NOMO-1 treated with dmso at 0.1 percent for 144 hours (cell line): Measurements from ENCODE around the gene ZSWIM8.
"Not testable (repeated sequence)": the region's sequence is repeated elsewhere in the genome, so short reads cannot be mapped to it uniquely, and the experiment has no call there.

Source experiments
- DNase-seq: peaks from one replicate; lab custom pipeline; 2025; ENCODE audit not compliant: unreplicated experiment; lab: John Stamatoyannopoulos, UW

Gene ZSWIM8, protein sequence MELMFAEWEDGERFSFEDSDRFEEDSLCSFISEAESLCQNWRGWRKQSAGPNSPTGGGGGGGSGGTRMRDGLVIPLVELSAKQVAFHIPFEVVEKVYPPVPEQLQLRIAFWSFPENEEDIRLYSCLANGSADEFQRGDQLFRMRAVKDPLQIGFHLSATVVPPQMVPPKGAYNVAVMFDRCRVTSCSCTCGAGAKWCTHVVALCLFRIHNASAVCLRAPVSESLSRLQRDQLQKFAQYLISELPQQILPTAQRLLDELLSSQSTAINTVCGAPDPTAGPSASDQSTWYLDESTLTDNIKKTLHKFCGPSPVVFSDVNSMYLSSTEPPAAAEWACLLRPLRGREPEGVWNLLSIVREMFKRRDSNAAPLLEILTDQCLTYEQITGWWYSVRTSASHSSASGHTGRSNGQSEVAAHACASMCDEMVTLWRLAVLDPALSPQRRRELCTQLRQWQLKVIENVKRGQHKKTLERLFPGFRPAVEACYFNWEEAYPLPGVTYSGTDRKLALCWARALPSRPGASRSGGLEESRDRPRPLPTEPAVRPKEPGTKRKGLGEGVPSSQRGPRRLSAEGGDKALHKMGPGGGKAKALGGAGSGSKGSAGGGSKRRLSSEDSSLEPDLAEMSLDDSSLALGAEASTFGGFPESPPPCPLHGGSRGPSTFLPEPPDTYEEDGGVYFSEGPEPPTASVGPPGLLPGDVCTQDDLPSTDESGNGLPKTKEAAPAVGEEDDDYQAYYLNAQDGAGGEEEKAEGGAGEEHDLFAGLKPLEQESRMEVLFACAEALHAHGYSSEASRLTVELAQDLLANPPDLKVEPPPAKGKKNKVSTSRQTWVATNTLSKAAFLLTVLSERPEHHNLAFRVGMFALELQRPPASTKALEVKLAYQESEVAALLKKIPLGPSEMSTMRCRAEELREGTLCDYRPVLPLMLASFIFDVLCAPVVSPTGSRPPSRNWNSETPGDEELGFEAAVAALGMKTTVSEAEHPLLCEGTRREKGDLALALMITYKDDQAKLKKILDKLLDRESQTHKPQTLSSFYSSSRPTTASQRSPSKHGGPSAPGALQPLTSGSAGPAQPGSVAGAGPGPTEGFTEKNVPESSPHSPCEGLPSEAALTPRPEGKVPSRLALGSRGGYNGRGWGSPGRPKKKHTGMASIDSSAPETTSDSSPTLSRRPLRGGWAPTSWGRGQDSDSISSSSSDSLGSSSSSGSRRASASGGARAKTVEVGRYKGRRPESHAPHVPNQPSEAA (N-terminal part only)

DNA sequence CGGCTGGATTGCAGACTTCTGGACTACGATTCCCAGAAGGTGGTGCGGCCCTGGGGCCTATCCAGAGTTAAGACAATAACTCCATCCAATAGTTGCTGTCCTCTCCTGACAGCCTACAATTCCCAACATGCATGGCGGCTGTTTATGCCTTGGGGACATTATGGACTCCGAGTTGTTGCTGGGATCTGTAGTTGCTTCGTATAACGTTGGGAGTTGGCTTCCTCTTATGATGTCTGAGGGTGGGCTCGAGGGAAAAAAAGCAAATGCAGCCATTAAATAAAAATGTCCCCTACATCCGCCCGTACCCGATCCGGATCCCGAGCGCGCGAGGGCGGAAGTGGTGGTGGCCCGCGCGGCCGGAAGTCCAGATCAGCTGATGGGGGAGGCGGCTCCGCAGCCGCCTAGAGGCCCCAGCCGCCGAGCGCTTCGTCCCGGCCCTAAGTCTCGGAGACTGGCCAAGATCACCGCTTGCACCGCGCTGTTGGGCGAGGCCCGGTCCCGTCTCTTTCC is at the start of gene ZSWIM8:
Gene ZSWIM8, plus strand, starts transcription at position 396 of the 510 bp plus-strand sequence. CDS start 273 bp downstream, outside the sequence.
- DNase-seq: peak; percentile 96

DNA sequence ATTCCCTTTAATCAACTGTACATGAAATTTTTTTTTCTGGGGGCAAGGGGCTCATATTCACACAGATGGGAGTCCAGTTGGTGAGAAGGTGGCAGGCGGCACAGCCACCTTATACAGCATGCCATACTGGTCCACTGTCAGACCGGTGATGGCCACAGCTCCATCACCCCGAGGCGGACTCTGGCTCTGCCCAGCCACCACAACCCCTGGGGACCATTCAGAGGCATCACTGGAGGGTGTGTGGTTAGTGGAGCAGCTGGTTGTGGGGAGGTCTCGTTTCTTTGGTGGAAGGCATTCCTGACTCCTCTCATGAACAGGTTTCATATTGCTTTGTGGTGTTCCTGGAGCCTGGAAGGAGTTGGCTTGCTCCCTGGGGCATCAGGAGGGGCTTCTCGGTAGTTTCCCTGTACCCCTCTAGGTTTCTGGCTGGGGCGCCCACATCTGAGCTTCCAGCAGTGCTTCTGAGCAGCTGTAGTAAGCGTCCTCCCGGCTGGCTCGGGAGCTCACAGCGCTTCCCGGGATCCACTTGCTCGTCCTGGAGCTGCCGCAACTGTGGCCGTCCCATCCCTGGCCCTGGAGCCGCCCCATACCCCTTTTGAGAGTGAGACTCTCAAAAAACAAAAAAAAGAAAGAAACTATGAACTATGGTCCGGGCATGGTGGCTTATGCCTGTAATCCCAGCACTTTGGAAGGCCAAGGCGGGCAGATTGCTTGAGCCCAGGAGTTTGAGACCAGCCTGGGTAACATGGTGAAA is 44.7 kb upstream of the ZSWIM8 start:
- not testable (repeated sequence) for DNase-seq

DNA sequence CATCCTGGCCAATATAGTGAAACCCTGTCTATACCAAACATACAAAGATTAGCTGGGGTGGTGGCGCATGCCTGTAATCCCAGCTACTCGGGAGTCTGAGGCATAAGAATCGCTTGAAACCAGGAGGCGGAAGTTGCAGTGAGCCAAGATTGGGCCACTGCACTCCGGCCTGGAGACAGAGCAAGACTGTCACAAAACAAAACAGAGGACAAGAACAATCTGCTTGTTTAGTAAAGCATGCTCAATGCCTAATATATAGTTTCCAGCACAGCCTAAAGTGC is 43.0 kb upstream of the ZSWIM8 start:
- no peak for DNase-seq

DNA sequence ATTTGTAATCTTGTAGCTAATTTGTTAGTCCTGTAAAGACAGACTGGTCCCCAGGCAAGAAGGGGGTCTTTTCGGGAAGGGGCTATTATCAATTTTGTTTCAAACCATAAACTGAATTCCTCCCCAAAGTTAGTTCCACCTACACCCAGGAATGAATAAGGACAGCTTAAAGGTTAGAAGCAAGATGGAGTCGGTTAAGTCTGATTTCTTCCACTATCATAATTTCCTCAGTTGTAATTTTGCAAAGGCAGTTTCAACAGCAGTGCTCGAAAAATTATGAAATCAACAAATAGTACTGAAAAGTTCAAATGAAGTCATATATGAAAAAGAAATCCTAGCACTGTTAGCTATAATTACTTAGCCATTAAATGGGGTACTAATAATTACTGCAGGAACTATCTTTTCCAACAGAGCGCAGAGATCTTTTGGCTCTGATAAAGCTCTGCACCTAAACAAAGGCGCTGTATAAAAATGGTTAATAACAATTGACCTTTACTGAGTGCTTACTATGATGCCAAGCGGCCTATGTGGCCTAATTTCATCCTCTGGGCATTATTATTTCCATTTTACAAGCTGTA is 42.0 kb upstream of the ZSWIM8 start:
- no peak for DNase-seq

DNA sequence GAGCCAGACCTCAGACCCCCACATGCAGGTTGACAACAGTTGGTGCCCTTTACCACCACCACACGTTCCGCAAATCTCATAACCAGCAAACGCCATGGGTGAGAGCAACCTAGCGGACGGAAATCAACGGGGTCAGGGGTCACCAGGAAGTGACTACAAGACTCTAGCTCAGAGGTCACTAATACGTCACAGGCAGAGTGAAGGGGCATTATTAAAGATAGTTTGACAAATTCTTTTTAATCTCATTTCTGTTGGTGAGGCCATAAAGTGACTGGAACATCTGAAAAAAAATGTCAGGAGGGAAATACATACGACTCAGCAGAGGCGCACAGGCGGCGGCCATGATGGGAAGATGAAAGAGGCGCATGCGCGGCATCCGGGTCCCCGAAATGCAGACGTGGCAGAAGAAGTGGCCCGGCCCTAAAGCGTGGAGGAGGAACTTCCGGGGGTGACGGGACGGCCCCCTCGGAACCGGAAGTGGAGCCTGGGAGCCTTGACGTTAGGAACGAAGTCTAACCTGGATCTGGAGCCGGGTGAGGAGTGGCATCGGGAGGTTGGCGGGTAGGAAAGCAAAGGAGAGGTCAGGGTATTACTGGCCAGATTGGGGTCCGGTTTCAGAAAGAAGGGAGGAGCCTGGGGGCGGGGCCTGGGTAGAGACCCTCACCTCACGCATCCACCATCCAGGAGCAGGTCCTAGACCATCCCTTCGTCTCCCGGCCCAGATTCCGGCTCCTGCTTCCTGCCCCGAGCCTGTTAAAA is 41.3 kb upstream of the ZSWIM8 start, which contains the start of gene SEC24C:
Gene SEC24C, plus strand, starts transcription at position 468 of the 759 bp plus-strand sequence. CDS start 2,461 bp downstream, outside the sequence.
- DNase-seq: peak; percentile 95

DNA sequence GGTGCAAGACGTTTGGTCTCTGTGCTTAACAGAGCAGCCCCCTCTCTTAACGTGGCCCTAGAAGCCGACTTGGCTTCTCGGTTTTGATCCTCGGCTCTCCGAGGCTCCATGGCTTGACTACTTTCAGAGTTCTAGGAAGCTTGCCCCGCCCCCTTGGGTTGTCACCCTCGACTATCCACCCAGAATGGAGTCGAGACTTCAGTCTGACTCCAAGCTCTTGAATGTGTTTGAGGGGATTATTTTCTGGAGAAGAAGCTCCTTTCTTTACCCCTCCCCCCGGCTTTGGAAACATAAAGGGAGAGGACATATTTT is 40.8 kb upstream of the ZSWIM8 start:
- peak; percentile 22 for DNase-seq

DNA sequence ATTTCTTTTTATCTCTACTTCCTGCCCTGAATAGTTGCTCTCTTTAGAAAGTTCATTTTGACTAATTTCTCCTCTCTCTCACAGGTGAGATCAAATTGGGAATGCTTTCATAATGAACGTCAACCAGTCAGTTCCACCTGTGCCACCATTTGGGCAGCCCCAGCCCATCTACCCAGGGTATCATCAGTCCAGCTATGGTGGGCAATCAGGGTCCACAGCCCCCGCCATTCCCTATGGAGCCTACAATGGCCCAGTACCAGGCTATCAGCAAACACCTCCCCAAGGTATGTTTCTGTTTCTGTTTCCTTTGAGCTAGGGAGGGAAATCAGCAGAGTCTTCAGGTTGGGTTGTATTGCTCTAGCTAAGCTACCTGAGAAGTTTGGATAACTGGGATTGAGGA is 38.7 kb upstream of the ZSWIM8 start:
- DNase-seq: no peak

DNA sequence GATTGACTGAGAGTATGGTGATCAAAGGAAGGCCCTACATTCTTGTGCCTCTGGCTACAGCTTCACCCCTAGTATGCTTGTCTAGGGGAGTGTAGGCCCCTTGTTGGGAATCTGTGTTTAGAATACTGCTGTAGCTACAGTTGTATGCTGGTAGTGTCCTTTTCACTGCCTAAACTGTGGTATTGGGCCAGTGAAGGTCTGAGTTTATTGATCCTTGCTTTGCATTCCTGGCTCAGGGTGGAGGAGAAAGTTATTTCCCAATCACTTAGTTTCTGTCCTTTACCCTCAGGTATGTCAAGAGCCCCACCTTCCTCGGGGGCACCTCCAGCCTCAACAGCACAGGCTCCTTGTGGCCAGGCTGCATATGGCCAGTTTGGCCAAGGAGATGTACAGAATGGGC is 34.6 kb upstream of the ZSWIM8 start:
- no peak for DNase-seq

DNA sequence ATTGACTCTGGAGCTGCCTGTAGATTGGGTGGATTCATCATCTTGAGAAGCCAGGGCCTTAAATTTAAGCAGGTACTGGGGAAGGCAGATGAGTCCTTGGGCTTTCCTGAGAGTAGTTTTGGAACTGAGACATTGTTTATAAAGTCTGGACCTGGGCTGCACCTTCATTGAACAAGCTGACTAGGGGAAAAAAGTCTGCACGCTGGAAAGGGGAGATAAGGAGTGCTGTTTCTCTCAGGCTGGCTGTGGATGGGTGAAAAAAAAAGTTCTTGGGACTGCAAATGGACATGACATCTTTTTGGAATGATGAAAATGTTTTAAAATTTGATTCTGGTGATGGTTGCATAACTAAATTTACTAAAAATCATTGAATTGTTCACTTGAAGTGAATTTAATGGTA is 29.2 kb upstream of the ZSWIM8 start:
- no peak for DNase-seq

DNA sequence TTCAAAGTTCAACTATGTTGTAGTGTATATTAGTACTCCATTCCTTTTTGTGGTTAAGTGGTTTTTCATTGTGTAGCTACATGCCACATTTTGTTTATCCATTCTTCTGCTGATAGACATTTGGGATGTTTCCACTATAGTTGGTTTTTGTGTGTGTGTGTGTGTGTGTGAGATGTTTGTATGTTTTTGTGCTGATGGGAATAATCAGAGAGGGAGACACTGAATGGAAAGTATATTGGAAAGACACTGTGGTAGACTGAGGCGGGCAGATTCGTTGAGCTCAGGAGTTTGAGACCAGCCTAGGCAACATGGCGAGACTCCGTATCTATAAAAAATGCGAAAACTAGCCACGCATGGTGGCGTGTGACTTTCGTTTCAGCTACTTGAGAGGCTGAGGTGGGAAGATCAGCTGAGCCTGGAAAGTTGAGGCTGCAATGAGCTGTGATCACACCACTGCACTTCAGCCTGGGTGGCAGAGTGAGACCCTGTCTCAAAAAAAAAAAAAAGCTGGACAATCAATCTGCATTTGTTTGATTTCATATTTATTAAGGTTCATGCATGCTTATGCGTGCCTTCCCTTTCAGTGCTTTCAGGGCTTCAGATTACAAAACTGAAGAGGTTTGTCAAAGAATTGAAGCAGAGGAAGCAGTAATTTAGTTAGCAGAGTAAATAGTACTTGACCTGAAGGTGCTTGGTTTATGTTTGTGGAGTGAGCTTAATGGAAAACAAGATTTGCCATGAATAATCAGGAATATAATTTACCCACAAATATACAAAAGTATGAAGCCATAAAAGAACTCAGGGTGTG is 26.5 kb upstream of the ZSWIM8 start:
- no peak for DNase-seq

DNA sequence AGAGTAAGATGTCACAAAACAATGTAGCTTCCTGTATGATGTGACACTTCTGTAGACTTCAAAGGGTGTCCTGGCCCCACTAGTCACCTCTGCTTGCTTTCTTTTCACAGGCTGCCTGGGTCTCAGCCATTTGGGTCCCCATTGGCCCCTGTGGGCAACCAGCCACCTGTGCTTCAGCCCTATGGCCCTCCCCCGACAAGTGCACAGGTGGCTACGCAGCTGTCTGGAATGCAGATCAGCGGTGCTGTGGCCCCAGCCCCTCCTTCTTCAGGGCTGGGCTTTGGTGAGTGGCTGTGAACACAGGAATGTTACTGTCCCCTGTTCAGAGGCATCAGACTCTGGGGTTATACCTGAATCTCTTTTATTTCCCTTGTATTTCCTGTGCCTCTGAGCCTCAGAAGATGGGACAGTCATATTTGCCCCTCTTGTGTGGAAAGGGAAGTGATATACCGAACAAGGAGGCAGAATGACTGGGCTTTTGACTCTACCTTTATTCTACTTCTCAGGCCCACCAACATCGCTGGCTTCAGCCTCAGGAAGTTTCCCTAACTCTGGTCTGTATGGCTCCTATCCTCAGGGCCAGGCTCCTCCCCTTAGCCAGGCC is 25.8 kb upstream of the ZSWIM8 start:
- no peak for DNase-seq

DNA sequence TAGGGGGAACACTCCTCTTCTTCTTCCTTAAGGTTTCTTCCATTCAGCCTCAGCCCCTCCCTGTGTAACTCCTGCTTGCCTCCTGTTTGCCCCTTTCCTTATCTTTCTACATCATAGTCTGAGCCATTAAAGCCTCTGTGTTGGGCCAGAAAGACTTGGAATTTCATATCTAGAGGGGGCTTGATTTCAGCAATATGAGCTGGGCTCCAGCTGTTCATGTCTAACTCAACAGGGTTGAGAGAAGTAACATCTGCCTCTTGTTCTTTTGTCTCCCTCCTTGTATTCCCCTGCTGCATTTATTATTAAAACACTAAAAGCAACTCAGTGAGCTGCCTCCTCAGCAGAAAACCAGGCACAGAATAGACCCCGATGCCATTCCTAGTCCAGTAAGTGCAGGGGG is 23.6 kb upstream of the ZSWIM8 start:
- no peak for DNase-seq

DNA sequence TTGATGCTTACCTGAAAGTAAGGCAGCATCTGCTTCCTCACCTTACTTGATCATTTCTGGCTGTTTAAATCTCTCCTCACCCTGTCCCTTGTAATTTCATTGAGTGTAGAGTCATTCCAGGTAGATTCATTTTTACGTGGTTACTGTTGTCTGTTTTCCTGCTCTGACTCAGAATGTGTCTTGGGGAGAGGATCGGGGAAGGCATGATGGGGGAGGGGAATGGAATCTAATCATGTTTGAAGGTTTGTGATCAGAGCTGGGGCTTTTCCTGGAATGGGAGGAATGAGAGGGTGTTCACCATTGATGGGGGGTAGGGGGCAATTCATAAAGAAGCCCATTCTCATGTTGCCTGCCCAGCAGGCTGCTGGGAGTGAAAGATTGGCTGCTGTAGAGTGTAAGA is 22.5 kb upstream of the ZSWIM8 start:
- no peak for DNase-seq

DNA sequence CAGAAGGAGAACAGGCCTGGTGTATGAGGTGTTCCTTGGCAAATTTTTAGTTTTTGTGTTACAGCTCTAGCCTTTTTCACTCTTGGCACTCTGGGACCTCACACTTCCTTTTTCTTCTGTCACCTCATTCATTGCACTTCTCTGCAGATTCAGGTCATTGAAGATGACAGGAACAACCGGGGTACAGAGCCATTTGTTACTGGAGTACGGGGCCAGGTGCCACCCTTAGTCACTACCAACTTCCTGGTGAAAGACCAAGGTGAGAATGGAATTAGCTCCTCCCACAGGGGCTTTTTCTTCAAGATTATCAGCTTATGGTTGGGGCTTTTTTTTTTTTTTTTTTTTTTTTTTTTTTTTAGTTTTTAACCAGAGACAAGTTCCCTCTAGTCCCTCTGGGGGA is 22.1 kb upstream of the ZSWIM8 start:
- no peak for DNase-seq

DNA sequence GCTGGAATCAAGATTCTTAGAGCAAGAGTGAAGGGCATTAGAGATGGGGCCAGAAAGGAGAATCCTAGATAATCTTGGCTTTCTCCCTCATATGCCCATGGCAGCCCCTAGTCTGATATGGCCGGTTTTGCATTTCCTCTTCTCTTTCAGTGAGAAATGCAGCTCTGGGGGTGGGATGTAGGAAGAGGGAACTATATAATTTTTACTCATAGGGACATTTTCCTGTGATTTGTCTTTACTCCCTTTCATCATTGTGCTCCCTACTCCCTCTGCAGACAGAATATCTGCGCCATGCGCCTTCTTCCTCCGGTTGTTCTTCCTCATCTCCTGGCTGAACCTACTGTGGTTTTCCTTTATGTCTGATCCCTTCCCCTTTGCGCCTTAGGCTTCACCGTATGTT is 20.3 kb upstream of the ZSWIM8 start:
- no peak for DNase-seq

DNA sequence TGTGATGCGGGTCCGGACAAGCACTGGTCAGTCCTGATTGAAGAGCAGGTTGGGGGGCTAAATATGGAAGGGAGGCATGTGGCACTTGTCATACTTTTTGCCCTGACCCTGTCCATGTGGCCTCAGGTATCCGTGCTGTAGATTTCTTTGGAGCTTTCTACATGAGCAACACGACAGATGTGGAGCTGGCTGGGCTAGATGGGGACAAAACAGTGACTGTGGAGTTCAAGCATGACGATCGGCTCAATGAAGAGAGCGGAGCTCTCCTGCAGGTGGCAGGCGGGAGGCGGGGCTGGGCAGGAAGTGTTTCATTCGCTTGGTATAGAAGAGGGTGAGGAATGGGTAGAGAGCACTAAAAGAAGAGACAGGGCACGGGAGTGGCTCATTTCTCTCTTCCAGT is 16.5 kb upstream of the ZSWIM8 start:
- DNase-seq: no peak

DNA sequence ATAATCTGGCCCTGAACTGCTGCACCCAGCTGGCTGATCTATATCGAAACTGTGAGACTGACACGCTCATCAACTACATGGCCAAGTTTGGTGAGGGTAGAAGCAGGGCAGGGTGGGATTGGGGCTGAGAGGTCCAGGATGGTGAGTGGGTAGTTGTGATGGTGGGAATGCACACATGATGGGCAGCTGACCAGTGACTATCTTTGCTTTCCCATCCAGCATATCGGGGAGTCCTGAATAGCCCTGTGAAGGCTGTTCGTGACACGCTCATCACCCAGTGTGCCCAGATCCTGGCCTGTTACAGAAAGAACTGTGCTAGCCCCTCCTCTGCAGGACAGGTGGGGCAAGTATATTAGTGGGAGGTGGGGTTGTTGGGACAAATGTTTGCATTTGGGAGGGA is 16.0 kb upstream of the ZSWIM8 start:
- no peak for DNase-seq

DNA sequence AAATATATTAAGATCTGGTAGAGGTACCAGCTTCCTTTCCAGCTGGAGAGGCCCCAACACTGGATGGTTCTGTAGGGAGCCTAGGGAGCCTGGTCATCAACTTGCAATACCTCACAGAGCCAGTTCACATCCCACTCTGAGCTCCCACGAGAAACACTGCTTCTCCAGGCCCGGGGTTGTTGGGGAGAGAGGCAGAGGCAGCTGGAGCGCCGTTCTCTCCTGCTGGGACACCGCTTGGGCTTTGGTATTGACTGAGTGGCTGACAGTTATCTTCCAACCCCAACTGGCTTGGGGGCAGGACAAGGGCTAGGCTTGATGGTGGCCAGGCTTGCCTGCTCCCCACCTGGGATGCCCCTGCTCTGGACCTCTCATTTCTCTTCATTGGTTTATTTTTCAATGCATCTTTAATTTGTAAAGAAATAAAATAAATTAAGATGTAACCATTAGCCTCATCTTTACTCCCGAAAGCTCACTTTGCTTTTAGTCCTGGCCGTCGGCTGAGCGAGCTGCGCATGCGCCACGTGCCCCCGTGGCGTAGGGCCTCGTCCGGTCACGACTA is 13.6 kb upstream of the ZSWIM8 start:
- DNase-seq: no peak
